Measurements from ENCODE around the gene UROC1. TPM values are rescaled to one million over a fixed set of nuclear protein-coding genes. Genes with fewer than 3 reads are reported as not detected.

Gene UROC1
- total and polyA plus RNA-seq, 12 donors, result 0.01 TPM; not detected in 11

- H3K4me1 ChIP-seq, result peaks cover 0 to 7% (median 3%) of the 10 kb centered on the region in 9 donors
- TF ChIP-seq CTCF (IDR thresholded peaks at IDR 0.05), result no peak
- WGBS, 2 donors, result 77 to 82% methylated on average over 15 of the region's 15 CpGs
- H3K4me3 ChIP-seq, result no peak overlapping the region
- peaks cover 0 to 9% (median 3%) of the 10 kb centered on the region in 7 donors for H3K27me3 ChIP-seq
- DNase-seq, result no peak
- ATAC-seq, result no peak
- H3K9me3 ChIP-seq, result no peaks in the 10 kb centered on the region
- H3K36me3 ChIP-seq, result no peaks in the 10 kb centered on the region
- intact Hi-C loops (cut with DNase I), result no loop called here
- H3K27ac ChIP-seq, result no peak overlapping the region
Measured at GRCh38 chr3:126517986-126518778, 609 bp upstream of the UROC1 start.

DNA sequence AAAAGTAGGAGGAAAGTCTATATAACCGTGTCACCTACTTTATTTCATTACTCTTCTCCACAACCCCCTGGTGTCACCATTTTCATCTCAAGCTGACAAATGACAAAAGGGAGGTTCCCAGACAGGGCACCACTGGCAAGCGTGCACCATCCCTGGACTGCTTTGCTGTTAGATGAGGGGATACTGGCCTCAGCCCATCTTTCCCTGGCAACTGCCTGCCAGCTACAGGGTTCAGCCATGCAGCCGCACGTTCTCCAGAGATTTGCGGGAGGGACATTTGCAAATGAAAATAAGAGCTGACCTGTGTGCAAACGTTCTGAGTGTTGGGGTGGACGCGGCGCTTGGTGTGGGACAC is 660 bp downstream of the UROC1 start:
- ATAC-seq, result no peak
- WGBS, 2 donors, result 85% methylated on average over 9 of the region's 9 CpGs
- peaks cover 0 to 9% (median 0%) of the 10 kb centered on the region in 9 donors for H3K4me1 ChIP-seq

DNA sequence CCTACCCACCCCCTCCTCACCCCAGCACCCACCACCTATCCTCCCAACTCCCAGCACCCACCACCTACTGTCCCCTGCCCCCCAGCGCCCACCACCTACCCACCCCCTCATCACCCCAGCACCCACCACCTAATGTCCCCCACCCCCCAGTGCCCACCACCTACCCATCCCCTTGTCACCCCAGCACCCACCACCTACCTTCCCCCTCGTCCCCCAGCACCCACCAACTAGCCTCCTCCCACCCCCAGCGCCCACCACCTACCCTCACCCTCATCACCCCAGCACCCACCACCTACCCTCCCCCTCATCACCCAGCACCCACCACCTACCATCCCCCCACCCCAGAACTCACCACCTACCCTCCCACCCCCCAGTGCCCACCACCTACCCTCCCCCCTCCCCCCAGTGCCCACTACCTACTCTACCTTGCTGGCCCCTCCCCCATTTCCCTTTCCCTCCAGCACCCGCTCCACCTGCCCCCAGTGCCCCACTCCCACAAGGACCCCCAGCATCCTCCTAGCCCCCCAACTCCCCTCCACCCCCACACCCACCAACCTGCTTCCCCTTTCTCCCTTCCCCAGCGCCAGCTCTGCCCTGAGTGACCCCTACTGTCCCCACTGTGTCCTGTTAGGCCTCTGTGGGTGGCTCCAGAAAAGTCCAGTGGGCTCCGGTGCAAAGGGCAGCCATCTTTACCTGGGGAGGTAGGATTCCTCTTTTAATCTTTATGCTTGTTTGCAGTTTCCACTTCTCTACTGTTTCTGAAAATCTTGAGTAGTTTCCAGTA is 1.2 kb downstream of the UROC1 start:
- H3K4me1 ChIP-seq, result peaks cover 0 to 11% (median 0%) of the 10 kb centered on the region in 9 donors
- ATAC-seq, result no peak
- no peak for DNase-seq
- no peak overlapping the region for H3K4me3 ChIP-seq
- H3K36me3 ChIP-seq, result no peaks in the 10 kb centered on the region
- peaks cover 0 to 6% (median 0%) of the 10 kb centered on the region in 7 donors for H3K27me3 ChIP-seq
- no peaks in the 10 kb centered on the region for H3K9me3 ChIP-seq
- intact Hi-C loops (cut with DNase I), result no loop called here
- no peak overlapping the region for H3K27ac ChIP-seq
- no peak for TF ChIP-seq CTCF (IDR thresholded peaks at IDR 0.05)
- WGBS, 2 donors, result 81 to 88% methylated on average over 6 of the region's 6 CpGs

More for the DNA sequence above, 660 bp downstream of the UROC1 start:
- Histone ChIP-seq H3K9me3 (no peaks in the 10 kb centered on the region), H3K27me3 (peaks cover 0 to 6% (median 0%) of the 10 kb centered on the region in 7 donors), H3K27ac (no peak overlapping the region), H3K36me3 (no peaks in the 10 kb centered on the region), H3K4me3 (no peak overlapping the region)
- DNase-seq, result no peak
- no peak for TF ChIP-seq CTCF (IDR thresholded peaks at IDR 0.05)
- intact Hi-C loops (cut with DNase I), result no loop called here

DNA sequence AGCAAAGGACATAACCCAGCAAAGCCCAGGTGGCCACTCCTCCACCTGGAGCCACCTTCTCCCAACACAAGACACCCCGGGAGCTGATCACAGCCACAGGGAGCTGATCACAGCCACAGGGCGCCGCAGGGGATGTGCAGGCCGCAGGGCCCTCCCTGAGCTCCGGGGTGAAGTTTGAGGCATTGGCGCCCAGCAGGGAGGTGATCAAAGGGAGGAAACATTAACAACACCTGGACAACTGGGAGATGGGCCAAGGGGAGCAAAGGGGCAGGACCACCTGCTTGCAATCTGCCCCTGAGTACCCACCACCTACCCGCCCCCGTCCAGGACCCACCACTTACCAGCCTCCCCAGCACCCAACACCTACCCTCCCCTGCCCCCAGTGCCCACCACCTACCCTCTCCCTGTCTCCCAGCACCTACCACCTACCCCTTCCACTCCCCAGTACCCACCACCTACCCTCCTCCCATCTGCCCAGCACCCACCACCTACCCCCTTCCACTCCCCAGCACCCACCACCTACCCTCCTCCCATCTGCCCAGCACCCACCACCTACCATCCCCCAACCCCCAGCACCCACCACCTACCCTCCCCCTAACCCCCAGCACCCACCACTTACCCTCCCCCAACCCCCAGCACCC is 2.4 kb downstream of the UROC1 start:
- no peak for DNase-seq
- Histone ChIP-seq H3K9me3 (no peaks in the 10 kb centered on the region), H3K4me3 (no peak overlapping the region), H3K4me1 (peaks cover 0 to 11% (median 0%) of the 10 kb centered on the region in 9 donors), H3K27me3 (peaks cover 0 to 6% (median 0%) of the 10 kb centered on the region in 7 donors), H3K36me3 (no peaks in the 10 kb centered on the region), H3K27ac (no peak overlapping the region)
- no peak for TF ChIP-seq CTCF (IDR thresholded peaks at IDR 0.05)
- ATAC-seq, result no peak
- WGBS, 2 donors, result 89 to 93% methylated on average over 6 to 8 of the region's 8 CpGs
- intact Hi-C loops (cut with DNase I), result no loop called here
